ENCODE data around the gene ALDH3B2. TPM values are rescaled to one million over a fixed set of nuclear protein-coding genes. Genes with fewer than 3 reads are reported as not detected.
A peak's percentile ranks its signal among the peaks of the same experiment; 100 is the strongest.

The ALDH3B2 gene
- total RNA-seq, 3 donors from 2014 or later: 0.29 to 0.48 TPM; not detected in 1

DNA sequence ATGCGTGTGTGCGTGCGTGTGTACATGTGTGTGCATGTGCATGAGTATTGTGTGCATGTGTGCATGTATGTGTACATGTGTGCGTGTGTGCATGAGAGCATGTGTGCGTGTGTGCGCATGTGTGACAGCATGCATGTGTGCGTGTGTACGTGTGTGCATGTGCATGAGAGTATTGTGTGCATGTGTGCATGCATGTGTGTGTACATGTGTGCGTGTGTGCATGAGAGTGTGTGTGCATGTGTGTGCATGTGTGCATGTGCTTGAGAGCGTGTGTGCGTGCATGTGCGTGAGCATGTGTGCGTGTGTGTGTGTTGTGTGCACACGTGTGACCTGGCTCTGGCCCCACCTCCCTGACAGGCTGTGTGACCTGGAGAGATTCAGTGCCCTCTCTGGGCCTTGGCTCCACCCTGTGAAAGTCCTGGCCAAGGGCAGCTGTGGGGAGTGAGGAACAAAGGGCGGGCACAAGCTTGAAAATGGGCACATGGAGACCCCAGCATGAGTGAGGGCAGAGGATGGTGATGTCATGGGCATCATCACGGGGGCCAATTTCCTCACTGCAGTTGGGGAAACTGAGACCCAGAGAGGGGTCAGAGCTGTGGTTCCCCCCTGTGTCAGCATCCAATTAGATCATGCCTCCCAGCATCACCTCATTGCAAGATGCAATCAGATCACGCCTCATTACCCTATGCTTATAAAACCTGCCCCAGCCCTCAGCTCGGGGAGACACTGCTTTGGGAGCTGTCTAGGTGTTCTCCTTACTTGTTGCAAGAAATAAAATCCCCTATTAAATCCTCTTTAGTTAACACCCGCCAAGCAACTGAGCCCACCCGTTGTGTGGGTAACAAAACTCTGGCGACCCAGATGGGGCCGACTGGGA is 24.6 kb downstream of the ALDH3B2 start:
- Histone ChIP-seq H3K4me1 (ENCODE audit: low read depth) (peaks cover 24% of the 10 kb centered on the region), H3K36me3 (ENCODE audit: low read depth) (no peaks in the 10 kb centered on the region), H3K9me3 (no peaks in the 10 kb centered on the region), H3K4me3 (no peak overlapping the region)
- intact Hi-C loops (cut with DNase I, micrococcal nuclease): no loop called here
- ATAC-seq: peak; percentile 37
- peak in 1 of 3 donors; percentile 56 for DNase-seq
- TF ChIP-seq, protein P1, sequence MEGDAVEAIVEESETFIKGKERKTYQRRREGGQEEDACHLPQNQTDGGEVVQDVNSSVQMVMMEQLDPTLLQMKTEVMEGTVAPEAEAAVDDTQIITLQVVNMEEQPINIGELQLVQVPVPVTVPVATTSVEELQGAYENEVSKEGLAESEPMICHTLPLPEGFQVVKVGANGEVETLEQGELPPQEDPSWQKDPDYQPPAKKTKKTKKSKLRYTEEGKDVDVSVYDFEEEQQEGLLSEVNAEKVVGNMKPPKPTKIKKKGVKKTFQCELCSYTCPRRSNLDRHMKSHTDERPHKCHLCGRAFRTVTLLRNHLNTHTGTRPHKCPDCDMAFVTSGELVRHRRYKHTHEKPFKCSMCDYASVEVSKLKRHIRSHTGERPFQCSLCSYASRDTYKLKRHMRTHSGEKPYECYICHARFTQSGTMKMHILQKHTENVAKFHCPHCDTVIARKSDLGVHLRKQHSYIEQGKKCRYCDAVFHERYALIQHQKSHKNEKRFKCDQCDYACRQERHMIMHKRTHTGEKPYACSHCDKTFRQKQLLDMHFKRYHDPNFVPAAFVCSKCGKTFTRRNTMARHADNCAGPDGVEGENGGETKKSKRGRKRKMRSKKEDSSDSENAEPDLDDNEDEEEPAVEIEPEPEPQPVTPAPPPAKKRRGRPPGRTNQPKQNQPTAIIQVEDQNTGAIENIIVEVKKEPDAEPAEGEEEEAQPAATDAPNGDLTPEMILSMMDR (IDR thresholded peaks at IDR 0.05): no peak

DNA sequence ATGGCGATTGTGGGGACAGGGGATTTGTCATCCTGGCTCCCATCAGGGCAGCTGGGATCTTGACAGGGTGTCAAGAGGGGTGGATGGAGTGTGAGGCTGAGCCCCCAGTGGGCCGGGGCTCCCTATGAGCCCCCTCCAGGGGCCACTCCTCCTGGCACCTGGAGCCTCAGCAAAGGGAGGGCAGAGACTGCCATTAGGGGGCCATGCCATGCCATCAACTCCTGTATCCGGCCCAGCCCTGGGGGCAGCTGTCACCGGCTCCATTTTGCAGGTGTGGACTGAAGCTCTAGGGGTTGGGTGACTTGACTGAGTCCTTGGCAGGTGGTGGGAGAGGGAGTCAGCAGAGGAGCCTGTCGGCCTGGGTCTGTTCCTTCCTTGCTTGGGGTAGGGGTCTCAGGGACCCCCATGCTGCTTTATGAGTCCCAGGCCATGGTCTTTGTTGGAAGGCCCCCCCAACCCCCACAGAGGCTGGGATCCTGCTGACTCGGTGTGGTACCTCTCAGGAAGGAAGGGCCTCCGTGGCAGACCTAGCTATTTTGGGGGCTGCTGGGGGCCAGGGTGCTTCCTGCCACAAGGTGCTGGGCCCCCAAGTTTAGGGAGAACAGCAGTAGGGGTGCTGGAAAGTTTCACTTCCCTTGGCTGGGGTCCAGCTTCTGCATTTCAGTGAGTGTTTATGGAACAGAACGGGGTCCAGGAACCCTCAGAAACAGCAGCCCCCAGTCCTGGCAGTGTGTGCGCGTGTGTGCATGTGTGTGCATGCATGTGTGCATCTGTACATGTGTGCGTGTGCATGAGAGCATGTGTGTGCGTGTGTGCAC is 25.4 kb downstream of the ALDH3B2 start:
- no peak for ATAC-seq
- TF ChIP-seq, protein P1 (IDR thresholded peaks at IDR 0.05): no peak
- Histone ChIP-seq H3K4me3 (no peak overlapping the region), H3K9me3 (no peaks in the 10 kb centered on the region), H3K36me3 (ENCODE audit: low read depth) (no peaks in the 10 kb centered on the region), H3K4me1 (ENCODE audit: low read depth) (peaks cover 24% of the 10 kb centered on the region)
- intact Hi-C loops (cut with DNase I, micrococcal nuclease): no loop called here
- peak in 2 of 3 donors; percentile 26 to 61 for DNase-seq

DNA sequence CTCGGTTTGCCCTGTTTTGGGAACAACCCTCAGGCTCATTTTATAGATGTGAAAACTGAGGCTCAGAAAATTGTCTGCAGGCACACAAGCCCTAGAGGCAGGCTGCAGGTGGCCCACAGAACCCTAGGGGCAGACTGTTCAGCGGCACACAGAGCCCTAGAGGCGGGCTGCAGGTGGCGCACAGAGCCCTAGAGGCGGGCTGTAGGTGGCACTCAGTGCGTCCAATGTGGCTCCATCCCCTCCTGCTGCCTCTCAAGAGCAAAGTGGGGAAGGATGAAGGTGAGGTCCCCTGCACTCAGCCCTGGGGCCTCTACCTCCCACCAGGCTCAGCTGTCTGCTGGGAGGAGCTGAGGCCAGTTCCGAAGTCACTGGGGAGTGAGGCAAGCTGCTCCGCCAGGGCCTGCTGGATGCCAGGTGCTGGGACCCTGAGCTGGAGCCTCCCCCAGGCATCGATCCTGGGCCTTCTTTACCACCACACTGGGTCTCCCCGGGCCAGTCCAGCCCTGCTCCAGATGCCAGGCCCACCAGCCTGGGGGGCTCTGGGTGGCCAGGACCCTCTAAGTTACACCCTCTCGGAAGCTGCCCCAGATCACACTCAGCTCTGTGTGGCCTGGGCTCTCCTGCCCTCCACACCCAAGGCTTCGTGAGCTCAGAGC is 26.2 kb downstream of the ALDH3B2 start:
- intact Hi-C loops (cut with DNase I, micrococcal nuclease): no loop called here

DNA sequence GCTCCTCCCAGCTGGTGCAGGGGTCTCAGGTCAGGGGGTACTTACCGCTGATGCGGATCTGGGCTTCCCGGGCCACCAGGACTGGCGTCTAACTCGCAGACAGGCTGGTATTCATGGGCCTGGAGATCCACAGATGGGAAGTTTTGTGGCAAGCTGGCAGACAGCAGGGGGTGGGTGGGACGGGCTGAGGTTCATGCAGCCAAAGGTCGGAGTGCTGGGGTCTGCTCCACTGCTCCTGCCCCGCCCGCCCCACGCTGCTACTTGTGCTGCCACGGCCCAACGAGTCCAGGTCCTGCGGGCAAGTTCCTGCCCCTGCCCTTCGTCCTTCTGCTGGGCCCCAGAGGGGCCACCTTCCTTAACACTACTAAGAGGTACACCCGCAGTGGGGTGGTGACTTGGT is 27.0 kb downstream of the ALDH3B2 start:
- intact Hi-C loops (cut with DNase I, micrococcal nuclease): no loop called here
- H3K4me1 ChIP-seq (ENCODE audit: low read depth): peaks cover 19% of the 10 kb centered on the region
- H3K4me3 ChIP-seq: no peak overlapping the region
- TF ChIP-seq, protein P1 (IDR thresholded peaks at IDR 0.05): no peak
- H3K9me3 ChIP-seq: no peaks in the 10 kb centered on the region
- ATAC-seq (no peak), DNase-seq (peak in 1 of 3 donors; percentile 60)
- H3K36me3 ChIP-seq (ENCODE audit: low read depth): no peaks in the 10 kb centered on the region

More for the DNA sequence above, 26.2 kb downstream of the ALDH3B2 start:
- DNase-seq: peak in 2 of 3 donors; percentile 40 to 70
- no peaks in the 10 kb centered on the region for H3K9me3 ChIP-seq
- peaks cover 24% of the 10 kb centered on the region for H3K4me1 ChIP-seq (ENCODE audit: low read depth)
- ATAC-seq: peak; percentile 39
- TF ChIP-seq, protein P1 (IDR thresholded peaks at IDR 0.05): no peak
- no peaks in the 10 kb centered on the region for H3K36me3 ChIP-seq (ENCODE audit: low read depth)
- no peak overlapping the region for H3K4me3 ChIP-seq

DNA sequence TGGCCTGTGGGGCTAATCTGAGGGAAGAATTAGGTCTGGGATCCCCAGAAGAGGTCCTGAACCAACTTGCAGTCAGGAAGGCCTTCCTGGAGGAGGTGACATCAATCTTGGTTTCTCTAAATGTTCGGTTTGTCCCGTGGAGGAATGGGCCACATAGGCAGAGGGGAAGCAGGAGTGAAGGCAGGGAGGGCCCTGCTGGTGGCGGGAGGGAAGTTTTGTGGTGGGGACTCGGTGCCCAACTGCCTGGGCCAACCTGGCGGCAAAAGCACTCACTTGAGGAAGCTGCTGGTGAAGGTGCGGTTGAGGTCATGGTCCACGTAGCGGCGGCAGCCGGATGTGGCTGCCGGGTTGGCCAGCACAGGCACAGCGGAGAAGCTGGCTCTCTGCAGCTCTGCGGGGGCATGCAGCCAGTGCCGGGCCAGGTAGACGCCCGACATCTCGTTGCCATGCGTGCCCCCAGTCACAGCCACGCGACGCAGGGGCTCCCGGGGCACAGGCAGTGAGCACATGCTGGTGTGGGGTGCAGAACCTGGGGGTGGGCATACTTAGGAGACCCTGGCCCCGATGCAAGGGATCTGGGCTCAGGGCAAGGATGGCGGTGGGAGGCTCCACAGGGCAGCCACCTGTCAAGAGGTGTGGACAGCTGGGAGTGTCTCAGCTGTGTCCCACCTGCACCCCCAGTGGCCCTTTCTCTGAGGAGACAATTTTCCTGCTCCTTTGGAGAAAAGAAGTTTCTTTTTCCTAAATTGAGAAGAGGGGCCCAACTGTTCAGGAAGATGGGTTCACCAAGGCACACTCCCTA is 27.7 kb downstream of the ALDH3B2 start:
- TF ChIP-seq, protein P1 (IDR thresholded peaks at IDR 0.05): no peak
- Histone ChIP-seq H3K4me1 (ENCODE audit: low read depth) (peaks cover 14% of the 10 kb centered on the region), H3K36me3 (ENCODE audit: low read depth) (no peaks in the 10 kb centered on the region), H3K9me3 (no peaks in the 10 kb centered on the region), H3K4me3 (no peak overlapping the region)
- intact Hi-C loops (cut with DNase I, micrococcal nuclease): no loop called here
- DNase-seq: peak; percentile 65 to 89 (median 80)
- peak; percentile 77 for ATAC-seq

All from mucosa of descending colon (tissue), 3 donors.